Stimulated activated naive CD4-positive, alpha-beta T cell treated with Interleukin-2 at 50 U/mL for 16 hours (primary cell): ENCODE data around the gene RTN4RL1.
"Not testable (repeated sequence)": the region's sequence is repeated elsewhere in the genome, so short reads cannot be mapped to it uniquely, and the experiment has no call there.

Source experiments
- DNase-seq: peaks from one replicate; lab custom pipeline; 2025; lab: John Stamatoyannopoulos, UW

Gene RTN4RL1

DNA sequence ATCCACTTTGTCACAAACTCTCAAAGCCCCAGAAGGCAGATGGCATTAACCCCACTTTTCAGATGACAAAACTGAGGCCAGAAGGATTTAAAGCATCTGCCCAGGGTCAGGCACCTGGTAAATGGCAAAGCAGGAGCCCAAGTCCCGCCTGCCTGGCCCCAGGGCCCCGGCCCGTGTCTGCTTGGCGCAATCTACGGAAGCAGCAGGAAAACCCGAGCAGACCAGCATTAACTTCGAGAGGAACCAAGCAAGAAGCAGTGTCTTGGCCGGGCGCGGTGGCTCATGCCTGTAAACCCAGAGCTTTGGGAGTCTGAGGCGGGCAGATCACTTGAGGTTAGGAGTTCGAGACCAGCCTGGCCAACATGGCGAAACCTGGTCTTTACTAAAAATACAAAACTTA is 21.6 kb downstream of the RTN4RL1 start:
- DNase-seq: no peak

DNA sequence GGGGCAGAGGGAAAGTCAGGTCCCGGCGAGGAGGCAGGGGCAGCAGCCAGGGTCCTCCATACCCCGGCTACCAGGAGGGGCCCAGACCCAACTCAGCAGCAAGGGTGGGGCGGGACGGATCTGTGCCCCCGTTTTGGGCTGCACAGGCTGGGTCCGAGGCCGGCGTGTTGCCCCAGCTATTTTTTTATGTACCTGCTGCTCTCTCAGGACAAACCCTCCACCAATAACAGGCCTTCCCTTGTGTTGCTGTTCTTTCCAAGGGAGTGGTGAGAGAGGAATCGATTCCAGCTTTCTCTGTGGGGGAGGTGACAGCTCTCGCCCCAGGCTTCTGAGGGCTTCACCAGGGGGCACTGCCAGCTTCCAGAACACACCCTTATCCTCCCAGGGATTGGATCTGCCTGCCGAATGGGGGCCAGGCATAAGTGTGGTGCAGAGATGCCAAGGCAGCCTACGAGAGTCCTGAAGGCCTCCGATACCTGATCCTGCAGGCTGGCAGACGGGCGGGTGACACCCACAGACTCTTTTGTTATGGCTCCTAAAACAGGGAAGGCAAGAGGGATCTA is 22.3 kb downstream of the RTN4RL1 start:
- no peak for DNase-seq

DNA sequence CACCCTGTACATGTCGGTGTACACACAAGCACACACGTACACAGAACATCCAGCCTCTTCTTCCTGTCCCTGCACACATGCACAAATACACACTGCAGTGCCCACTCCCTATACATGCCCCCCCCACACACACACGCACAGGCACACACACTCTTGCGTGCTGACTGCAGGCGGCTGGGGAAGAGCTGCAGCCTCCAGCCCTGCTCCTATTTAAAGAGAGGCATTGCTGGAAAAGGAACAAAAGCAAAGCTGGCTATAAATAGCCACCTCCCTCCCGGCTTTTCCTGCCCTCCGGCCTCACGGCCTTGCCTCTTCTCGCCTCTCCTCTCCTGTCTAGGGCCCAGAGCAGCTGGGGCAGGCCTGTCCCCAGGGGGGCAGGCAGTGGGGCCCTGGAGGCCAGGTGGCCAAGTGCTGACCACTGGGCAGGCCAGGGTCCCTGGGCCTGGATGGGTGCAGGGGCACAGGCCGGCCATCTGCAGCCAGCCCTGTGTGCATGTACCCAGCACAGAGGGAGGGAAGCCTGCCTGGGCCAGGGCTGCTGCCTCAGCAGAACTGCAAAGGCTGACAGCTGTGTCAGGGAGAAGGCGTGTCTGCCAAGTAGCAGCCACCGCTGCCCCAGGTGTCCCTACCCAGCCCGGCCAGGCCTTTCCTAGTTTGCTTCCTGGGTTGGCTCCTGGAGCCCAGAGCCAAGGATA is 25.4 kb downstream of the RTN4RL1 start:
- no peak for DNase-seq

DNA sequence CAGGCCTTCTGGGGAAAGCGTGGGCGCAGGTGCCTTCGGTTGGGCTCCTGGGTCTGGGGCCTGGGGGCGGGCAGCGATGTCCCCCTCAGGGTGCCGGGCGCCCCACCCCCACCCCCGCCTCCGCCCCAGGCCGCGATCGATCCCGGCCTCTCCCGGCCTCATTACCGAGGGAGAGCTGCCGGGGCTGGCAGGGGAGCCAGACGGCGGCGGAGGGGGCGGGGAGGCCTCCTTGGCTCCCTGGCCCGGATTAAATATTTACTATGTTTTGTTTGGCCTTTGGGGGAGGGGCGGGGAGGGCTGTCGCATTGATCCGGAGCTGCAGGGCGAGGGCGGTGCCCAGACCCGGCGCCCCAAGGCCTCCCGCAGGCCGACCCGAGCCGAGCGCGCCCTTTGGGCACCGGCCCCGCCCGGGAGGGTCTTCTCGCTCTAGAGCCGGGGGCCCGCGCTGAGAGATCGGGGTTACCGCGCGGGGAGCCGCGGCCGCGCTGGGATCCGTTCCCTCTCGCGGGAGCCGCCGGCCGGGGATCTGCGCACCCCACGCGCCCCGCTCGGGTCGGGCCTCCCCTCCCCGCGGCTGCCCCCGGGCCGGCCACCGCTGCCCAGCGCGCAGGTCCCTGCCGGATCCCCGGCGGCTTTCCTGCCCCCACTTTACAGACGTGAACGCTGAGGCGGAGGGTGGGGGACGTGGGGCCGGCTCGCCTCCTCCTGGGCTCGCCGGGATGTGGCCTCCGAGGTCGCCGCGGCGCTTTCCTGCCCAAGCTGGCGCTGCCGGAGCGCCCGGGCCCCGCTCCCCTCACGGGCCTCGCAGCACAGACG is 27.0 kb downstream of the RTN4RL1 start:
- no peak for DNase-seq

DNA sequence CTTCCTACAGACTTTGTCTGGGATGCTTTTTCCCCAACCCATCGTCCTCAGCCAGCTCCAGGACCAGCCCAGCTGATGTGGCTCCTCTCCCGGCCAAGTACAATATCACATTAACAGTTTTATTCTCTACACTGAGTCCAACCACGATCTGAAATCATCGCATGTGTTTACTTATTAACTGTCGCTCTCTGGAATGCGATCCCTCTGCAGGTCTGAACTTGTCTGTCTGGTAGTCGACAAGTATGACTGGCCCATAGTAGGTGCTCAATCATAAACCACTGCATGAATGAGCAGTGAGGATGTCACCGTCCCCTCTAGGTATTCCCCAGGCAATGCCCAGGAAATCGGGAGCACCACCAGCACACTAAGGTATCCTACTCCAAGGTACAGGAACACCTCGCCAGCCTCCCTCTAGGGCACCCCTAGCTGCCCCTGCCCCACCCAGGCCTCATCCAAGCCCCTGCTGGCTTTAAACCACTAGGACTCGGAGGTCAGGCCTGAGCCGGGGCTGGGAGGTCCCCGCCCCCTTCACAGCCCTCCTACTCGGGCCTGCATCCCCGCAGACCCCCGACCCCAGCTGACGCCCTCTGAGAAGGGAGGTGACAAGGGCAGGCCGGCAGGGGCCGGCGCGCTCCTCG is 27.7 kb downstream of the RTN4RL1 start:
- DNase-seq: no peak

DNA sequence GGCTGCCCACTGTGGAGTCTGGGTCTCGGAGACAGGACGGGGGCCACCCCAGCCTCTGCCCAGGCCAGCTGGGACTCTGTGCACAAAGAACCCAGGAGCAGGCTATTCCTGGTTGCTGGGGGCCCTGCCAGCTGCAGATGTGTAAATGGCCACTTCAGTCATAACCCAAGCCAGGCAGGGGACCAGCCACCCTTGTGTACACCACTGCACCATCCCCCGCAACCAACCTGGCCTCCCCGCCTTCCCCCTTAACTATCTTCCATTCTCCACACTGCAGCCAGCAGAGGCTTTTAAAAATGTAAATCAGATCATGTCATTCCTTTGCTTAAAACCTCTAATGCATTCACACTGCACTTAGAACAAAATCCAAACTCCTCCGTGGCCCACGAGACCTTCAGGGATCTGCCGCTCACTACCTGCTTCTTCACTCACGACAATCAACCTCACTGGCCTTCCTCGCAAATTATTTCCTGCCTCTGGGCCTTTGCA is 28.3 kb downstream of the RTN4RL1 start:
- no peak for DNase-seq

DNA sequence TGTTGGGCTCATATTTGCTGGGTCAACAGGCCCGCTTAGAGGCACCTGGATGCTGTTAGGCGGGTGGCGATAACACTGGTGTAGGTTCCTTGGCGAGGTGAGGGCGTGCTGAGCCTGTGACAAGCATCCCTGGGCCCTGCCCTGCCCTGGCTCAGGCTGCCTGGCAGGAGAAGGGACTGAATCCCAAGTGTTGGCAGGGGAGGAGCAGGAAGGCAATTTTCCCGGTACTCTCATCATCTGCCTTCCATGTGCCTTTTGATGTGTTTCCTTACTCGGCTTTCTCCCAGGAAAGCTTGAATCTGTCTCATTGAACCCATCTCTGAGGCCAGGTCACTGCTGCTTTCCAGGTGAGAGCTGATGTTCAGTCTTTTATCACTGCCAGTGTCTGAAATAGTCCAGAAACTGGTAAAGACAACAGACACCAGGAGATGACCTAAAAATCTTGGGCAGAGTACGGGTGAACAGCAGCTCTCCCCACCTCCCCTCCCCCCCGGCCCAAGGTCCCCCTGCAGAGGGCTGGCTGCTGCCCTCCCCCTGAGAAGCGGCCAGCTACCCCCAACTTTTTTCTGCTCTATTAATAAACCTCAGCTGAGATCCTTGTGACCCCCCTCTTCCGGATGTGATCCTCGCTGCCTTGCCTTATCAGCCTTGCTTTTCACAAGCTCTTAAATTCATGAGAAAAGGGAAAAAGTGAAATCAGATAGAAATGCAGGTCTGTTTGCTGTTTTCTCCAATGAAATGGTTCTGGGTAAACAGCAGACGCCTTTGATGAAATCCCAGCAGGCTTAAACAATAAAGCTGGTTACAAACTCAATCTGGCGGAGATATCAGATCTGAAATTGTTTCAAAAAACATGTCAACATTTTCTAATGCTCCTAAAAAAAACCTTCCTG is 29.0 kb downstream of the RTN4RL1 start:
- DNase-seq: no peak

DNA sequence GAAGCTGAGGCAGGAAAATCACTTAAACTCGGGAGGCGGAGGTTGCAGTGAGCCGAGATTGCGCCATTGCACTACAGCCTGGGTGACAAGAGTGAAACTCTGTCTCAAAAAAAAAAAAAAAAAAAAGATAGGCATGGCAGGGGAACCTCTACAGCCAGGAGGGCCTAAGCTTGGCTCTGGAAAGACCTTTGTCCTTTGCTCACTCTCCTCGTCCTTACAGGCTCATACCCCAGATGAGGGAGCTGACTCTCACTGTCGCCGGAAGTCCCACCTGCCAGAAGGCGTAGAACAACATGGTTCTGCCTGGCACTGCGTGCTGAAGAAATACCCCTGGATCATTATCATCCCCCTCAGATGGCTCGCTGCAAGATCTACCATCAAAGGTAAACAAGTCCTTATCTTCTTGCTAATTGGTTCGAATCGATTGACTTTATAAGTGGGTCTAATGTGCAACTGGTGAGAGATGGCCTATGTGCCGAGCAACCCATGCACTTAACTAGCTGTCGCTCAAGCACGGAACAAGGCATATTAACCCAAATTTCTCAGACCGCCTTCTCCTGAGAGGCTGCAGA is 29.7 kb downstream of the RTN4RL1 start:
- DNase-seq: no peak

DNA sequence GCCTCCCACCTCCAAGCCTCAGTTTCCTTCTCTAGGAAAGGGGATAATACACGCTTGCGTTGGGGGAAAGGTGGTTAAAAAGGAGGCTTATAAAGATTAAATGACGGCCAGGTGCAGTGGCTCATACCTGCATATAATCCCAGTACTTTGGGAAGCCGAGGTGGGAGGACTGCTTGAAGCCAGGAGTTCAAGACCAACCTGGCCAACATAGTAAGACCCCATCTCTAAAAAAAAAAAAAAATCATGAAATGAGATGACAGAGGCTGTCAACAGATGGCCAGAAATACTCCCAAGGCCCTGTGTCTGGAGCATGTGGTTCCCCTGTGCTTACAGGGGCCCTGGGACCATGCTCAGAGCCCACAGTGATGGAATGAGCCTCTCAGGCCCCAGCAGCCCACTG is 30.4 kb downstream of the RTN4RL1 start:
- no peak for DNase-seq

DNA sequence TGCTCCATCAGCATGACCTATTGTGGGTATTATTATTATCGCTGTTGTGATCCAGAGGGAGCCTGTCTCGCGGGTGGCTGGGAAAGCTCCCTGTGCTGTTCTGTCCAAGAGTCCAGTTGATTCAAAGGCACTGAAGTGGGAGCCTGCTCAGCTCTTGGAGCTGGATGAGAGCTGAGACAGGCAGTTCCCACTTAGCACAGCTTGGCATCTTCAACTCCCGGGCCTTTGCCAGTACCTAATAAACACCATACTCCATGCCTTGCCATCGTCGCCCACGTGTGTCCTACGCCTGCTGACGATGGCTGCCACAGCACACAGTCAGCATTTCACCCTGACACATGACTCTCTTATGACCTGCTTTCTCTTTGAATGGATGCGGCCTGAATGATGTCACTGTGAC is 32.6 kb downstream of the RTN4RL1 start:
- no peak for DNase-seq

DNA sequence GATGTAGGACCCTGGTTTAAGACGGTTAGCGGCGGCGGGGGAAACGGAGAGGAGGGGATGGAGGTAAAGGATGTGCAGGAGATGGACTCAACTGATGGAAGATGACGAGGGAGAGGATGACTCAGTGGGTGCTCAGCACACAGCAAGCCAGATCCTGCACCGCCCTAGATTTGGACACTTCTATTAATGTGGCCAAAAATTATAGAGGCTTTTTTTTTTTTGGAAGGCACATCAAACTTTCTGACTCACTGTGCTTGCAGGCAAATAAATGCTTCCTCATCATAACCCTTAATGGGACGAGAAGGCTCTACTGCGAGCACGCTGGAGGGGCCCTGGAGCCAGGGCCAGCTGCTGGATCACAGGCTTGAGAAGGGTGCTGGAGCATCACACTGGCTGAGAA is 36.0 kb downstream of the RTN4RL1 start:
- no peak for DNase-seq

DNA sequence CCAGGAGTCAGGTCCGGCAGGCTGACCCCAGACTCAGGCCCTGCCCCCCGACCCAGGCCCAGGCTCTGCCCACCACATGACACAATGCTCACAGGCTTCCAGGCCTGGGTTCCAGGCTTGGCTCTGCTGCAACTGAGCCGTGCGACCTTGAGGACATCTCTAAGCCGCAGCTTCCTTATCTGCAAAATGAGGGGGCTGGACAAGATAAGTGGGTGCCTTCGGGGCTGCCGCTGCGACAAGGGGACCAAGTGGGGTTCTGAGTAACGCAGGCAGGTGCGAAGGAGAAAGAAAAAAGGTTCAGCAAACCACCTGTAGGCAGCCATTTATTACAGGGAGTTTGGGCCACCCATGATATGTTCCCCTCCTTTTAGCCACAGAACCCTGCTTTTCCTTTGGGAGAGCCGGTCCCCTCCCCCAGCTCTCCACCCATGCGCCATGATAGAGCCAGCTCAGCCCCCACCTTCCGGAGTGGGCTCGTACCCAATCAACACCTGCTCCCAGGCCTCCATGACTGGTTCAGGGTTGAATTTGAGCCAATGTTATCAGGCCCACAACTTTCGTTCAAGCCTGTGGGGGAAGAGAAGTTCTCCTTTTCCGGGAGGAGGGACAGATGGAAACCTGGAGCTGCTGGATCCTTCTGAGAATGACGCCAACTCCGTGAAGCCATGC is 38.2 kb downstream of the RTN4RL1 start:
- no peak for DNase-seq

DNA sequence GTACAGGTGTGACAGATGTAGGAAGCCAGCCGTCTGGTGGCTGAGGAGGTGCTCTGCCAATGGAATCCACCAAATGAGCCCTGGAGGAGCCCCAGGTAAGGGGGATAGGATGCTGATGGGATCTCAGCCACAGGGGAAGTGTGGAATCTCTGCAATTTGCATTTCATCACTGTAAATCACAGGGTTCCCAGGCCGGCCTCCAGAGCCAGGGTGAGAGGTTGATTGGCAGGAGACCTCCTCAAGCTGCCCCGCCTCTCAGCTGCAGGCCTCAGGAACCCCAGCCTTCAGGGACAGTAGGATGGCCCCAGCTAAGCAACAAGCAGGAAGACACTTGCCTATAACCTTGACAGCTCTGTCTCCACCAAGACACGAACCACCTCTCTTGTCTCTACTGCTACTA is 39.4 kb downstream of the RTN4RL1 start:
- no peak for DNase-seq

DNA sequence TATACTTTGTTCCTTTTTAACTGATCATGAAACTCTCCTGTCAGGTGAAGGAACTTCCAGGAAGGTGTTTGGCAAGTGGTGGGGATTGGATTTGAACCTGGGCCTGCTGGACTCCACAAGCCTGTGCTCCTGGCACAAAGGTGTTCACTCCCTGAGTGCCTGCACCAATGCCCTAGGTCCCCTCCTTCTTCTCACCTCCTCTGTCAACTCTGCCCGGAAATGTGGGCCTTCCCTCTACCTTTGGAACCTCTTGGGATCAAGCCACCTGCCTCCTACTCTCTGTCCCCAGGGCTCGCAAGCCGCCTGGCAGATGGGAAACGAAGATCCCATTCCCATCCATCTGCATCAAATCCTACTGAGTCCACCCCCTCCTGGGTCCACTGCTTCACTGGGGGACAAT is 40.0 kb downstream of the RTN4RL1 start:
- DNase-seq: no peak

DNA sequence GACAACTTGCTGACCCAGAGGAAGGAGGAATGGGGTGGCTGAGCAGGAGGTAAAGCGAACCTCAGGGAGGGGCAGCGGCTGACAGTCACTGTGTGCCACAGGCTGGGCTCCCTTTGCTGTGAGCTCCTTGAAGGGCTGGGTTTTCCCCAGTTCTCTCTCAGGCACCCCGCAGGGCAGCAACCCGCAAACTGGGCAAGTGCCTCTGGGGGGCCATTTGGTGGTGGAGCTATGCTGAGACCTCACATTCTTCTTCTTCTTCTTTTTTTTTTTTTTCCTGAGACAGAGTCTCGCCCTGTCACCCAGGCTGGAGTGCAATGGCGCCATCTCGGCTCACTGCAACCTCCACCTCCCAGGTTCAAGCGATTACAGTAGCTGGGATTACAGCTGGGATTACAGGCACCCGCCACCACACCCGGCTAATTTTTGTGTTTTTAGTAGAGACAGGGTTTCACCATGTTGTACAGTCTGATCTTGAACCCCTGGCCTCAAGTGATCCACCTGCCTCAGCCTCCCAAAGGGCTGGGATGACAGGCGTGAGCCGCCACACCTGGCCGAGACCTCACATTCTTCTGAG is 42.3 kb downstream of the RTN4RL1 start:
- DNase-seq: not testable (repeated sequence)

DNA sequence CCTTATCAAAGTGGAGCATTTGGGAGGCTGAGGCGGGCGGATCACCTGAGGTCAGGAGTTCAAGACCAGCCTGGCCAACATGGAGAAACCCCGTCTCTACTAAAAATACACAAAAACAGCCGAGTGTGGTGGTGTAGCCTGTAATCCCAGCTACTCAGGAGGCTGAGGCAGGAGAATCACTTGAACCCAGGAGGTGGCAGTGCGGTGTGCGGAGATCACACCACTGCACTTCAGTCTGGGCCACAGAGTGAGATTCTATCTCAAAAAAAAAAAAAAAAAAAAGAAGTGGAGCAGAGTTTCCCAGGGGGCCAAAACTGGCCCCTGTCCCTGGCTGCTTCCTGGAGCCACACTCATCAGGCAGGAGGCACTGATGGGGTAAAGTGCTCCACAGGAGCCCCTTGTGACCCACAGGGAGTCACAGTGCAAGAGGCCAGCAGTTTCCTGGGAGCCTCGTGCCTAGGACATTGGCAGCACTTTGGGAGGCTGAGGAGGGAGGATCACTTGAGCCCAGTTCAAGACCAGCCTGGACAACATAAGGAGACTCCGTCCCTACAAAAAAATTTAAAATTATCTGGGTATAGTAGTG is 44.4 kb downstream of the RTN4RL1 start:
- DNase-seq: no peak

DNA sequence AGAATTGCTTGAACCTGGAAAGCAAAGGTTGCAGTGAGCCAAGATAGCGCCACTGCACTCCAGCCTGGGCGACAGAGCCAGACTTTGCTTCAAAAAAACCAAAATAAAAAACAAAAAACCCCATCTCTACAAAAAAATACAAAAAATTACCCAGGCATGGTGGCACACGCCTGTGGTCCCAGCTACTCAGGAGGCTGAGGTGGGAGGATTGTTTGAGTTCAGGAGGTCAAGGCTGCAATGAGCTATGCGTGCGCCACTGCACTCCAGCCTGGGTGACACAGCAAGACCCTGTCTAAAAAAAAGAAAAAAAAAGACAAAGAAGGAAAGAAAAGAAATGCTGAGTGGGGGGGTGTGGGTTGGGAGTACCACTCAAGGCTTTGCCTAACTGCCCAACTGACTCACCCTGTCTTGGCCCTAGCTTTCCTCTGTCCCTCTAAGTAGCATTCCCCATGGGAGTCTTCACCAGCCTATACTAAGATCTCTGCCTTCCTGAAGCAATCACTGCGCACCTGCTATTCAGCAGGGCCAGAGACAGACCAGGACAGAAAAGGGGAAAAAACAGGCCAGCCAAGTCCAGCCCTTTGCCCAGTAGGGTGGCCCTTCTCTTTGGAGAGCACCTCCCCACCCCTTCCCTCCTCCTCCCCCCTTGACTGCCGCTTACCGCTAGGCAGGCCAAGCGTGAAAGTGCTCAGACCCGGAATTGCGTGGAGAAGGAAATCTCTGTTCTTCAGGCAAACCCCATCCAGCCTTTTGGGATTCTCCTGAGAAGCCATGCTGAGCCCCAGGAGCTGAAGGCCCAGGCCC is 45.8 kb downstream of the RTN4RL1 start:
- DNase-seq: no peak

DNA sequence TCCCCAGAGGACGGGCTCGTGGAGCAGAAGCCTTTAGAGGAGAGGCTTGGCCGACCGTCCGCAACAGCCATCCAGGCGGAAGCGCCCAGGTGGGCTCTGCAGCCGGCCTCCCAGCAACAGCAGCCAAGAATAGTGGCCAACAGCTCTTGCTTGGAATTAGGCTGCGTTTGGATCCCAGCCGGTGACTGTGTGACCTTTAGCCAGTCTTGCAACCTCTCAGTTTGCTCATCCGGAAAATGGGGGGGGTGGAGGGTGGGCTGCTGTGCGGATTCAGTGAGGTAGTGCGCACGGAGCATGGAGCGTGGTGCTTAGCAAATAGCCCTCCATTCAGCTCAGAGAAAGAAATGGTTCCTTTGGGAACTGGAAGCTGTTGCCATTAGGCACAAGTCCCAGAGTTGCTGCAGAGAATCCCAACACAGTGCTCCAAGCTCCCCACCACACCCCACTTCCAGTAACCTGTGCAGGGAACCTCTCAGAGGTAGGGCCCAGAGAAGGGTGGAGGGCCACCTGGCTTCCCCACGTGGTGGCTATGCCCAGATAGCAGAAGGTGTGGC is 46.7 kb downstream of the RTN4RL1 start:
- no peak for DNase-seq
